Effector CD4-positive, alpha-beta T cell (primary cell): ENCODE results near the gene AP2S1.
"Not testable (repeated sequence)": the region's sequence is repeated elsewhere in the genome, so short reads cannot be mapped to it uniquely, and the experiment has no call there.

Source experiments
- DNase-seq: peaks from one replicate; pipeline ENCODE4 v3.0.0-alpha.2; 2020

The AP2S1 gene

DNA sequence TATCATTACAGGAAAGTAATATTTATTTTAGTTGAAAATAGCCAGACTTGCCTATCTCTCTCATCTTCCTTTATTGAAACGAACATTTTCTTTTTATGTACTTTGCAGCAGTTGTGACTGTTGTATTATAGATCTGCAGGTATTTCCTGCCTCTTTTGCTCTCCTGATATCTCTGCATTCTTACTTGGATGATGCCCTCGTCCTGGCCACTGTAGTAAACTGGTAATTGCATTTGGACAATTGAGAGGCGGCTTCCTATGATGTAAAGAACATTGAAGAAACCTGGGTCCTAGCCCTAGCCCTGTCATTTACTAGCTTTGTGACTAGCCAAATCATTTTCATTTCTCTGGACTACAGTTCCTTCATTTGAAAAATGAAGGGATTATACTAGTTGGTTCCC lies 16.5 kb upstream of the AP2S1 start:
- DNase-seq = no peak

DNA sequence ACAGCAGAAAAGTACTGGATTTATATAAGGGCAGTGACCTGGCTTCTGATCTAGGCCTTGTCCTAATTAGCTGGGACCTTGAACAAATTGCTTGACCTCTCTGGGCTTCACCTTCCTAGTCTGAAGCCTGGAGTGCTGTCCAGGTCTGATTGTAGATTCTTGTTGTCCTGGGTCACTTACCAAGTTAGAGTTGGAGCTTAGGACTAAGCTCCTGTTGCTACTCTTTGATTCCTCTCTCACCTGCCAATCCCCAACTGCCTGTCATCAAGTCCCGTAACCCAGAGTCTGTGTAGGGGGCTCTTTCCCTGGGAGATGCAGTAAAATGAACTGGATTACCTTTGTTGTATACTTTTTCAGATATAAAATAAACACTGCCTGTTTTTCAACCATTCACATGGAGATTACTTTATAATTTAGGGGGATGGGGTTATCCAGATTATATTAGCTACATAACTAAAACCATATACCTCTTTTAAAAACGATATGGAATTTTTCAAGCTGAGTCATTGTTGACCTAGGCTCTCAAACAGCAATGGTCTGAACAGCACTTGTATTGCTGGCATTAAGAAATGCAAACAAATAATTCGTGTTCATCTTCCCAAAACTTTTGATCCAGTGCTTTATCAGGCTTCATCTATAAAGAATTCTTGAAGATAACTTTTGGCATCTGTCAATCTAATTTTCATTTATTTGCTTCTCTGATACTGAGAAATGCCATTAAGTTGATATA lies 15.9 kb upstream of the AP2S1 start:
- DNase-seq = no peak

DNA sequence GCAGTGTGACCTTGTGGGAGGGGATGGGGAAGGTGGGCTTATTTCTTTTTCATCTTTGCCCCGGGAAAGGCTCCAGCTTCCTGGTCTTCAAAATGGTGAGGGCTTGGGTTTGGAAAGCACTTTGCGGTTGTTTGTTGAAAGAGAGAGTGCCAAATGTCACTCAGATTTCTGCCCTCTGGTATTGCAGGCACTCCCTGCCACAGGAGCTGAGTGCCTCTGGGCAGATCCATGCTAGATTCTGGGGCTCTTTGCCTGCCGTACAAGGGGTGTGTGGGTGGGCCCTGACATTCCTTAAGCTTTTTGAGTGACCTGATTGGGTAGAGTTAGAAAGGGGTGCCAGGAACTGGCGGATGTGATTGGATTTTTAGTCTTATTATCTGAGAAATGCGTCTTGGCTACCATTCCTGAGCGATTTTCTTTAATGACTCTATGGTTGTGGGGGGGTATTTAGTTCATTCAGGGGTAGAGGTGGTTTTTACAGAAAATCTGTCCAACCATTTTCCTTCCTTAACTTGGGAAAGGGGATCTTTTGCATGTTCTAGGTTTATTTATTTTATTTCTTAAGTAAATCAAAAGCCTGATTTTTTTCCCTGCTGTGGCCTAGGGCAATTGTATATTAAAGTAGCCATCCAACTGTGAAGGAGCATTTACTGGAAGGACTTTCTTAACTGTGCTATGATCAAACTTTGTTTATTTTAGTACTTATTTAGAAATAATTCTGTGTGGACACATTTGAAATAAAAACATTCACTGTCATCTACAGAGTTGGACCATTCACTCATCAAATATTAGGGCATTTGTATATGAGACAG lies 13.4 kb upstream of the AP2S1 start:
- DNase-seq = no peak

DNA sequence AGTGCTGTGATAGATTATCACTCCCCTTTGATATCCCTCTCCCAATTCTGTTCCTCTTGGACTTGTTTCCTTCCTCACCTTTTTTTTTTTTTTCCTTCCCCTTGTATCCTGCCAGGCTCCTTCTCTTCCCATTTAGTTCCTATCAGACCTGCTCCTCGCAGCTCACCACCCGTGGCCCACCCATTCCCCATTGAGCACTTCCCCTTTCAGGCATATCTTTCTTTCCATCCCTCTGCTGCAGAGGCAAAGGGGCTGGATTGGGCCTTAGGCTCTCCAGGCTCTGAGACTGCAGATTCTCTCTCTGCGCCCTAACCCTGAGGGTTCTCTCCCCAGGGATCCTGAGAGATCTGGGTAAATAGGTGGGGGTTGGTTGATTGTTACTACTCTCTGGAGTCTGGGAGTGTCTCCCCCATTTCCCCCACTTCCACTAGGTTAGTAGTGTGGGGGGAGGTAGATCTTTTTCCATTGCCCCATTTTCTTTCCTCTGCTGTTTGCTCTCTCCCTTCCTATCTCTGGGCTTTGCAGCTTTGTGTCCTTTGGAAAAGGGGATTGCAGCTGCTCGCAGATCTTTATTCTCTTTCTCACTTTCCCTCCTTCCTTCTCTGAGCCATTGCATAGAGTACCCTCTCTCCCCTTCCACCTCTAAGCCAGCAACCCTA lies 12.5 kb upstream of the AP2S1 start:
- DNase-seq = no peak

DNA sequence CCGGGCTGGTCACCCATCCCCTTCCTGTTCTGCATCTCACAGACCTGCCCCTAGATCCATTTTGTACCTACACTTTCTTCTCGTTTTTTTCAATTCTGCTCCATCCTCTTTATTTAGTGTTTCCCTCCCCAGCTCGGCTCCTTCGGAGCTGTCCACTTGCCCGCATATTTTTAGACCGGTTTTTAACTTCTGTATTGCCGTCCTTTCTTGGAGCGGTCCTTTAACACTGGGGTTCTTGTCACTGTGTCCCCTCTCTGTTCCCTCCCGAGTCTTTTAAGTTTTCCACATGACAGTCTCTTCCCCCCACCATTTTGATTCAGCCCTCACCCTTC lies 11.8 kb upstream of the AP2S1 start:
- no peak for DNase-seq

DNA sequence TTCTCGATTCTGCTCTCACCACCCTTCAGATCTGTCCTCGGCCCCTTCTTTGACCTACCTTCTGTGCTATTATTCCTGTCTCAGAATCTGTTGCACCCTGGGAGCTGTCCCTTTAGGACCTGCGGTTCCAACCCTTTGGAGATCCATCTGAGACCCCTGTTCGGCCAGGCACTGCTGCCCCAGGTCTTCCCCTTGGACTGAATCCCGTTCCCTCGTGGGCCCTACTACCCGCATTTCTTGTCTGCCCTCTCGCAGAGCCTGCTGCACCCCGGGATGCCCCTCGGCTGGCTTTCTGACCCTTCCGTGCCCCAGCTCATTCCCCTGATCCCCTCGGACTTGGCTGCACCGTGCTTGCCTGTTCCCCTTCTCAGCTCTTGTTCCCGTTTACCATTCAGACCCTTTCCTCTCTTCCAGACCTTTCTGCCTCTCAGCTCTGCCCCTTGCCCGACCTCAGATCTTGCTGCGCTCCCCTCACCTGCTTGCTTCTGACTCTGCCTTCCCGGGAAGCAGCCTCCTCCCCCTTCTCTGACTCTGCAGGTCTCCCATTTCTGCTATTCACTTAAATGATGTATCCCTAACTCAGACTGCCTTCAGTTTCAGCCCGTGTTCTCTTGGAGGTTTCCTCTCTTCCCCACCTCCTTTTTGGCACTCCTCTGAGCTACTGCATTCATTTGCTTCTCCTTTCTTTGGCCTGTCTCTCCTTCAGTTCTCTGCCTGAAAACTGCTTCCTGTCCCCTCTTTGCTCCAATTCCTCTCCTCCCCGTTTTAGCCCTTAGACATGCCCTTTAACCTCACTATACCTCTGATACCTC lies 11.3 kb upstream of the AP2S1 start:
- DNase-seq = no peak

DNA sequence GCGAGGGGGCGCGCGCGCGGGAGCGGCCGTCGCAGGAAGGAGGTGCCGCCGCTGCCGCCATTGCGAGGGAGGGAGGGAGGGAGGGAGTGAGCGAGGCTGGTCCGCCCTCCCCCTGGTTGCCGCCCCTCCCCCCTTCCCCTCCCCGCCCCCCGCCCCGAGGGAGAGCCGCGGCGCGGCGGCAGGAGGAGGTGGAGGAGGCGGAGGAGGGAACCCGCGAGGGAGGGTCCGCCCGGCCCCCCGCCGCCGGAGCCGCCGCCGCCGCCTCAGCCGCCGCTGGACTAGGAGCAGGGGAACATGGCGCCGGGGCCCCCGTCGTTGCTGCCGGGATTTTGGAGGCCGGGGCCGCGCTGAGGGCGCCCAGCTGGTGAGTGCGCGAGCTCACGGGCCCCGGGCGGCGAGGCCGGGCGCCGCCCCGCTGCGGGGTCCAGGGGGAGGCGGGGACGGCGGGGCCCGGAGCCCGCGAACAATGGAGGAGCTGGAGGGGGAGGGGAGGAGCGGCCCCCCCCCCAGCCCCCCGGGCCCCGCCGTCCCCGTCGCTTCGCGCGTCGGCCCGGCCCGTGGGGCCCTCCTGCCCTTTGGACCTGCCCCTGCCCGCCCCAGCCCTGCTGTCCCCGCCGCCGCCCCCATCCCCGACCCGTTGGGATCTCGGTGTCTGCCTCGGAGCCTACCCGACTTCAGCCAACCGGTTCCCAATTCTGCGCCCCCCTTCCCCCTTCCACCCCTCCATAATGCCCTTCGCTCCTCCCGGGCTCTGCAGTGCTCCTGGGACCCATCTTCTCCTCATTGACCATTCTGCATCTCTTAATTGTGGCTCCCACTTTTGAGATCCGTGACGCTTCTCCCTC lies 10.4 kb upstream of the AP2S1 start, which contains the start of gene ARHGAP35:
Gene ARHGAP35 (plus strand): TSS at position 152 of the 845 bp plus-strand sequence. CDS start 57,679 bp downstream, outside the sequence.
- peak; percentile 68 for DNase-seq

DNA sequence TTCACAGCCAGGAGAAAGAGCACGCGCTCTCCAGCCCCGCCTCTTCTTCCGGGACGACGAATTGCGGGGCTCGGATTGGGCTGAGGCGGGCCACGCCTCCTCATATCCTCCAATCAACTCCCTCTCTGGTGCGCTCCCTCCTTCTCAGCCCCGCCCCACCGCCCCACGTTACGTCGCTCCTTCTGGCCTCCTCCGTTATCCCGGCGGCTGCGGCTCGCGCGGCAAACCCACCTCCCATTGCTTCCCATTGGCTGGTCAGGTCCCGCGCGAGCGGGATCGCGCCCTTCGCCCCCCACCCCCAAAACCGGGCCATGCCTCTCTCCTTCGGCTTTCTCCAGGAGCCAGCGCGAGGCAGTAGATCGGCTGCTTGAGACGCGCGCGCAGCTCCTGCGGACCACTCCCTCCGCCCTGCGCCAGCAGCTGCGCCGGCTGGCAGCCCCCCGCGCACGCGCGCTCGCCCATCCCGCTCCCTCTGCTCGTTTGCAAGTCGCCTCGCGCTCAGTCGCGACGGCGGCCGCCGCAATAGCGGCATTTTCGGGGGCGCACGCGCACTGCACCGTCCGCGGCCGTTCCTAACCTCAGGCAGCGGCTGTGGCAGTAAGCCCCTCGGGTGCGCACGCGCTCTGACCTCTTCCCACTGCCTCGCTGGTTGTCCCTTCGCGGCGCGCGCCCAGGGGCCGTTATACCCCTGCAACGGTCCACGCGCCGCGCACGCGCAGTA lies 9.6 kb upstream of the AP2S1 start:
- DNase-seq = peak; percentile 89

DNA sequence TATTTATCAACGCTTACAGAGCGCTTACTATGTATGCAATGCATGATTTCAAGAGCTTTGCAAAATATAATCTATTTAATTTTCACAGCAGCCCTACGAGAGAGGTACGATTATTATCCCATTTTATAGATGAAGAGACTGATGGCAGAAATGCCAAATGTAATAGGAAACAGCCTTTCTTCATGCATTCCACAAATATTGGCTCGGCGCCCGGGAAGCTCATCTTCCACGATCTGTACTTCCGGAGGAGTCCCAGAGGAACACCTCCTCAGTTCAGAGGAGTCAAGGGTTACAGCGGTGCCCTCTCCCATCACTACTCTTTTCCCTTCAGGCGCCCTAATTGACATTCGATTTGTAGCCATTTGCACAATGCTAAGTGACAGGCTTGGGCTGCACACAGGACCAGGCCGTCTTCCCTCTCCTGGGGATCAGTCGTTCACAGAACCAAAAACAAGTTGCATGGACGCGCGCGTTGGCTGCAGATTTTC lies 9.0 kb upstream of the AP2S1 start:
- no peak for DNase-seq

DNA sequence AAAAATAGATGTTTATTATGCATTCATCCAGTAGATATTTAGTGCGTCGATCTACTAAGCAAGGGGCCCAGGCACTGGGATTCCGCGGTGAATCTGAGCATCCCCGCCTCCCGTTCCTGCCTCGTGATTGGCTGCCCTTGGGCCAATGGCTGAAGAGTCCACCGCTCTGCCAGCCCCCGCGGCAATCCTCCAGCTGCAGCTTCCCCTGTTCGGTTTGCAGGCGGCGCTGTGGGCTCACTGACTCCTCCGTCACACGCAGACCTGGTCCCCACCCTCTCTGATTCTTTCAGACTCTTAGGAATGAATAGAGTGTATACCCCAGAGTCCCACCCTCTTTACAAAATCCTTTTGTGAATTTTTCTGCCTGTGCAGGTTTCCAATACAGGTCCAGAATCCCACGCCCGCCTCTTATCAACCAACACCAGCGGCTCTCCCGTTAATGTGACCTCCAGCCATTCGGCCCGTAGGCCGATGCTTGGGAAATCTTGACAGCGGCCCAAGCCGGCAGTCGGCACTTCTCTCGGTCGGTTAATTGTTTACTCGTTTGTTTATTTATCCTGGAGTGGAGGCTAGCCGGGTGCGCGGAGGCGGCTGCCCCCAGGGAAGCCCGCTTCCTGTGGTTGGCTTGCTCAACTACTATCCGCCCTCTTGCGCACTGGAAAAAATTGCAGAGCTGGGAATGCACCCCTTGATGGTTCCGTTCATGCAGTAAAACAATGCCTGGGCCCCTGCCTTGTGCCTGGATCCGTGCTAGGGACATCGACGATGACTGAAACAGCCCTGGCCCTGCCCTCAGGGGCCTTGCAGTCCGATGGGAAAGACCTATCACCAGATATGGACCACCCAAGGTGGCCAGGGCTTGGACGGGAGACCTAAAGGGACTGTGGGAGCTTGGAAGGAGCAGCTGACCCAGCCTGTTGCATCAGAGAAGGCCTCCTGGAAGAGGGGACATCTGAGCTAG lies 5.7 kb upstream of the AP2S1 start:
- peak; percentile 89 for DNase-seq

DNA sequence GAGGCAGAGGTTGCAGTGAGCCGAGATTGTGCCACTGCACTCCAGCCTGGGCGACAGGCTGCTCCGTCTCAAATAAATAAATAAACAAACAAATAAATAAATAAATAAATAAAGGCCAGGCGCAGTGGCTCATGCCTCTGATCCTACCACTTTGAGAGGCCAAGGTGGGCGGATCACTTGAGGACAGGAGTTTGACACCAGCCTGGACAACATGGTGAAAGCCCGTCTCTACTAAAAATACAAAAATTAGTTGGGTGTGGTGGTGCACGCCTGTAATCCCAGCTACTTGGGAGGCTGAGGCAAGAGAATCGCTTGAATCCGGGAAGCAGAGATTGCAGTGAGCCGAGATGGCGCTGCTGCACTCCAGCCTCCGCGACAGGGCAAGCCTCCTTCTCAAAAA lies 4.1 kb upstream of the AP2S1 start:
- not testable (repeated sequence) for DNase-seq

DNA sequence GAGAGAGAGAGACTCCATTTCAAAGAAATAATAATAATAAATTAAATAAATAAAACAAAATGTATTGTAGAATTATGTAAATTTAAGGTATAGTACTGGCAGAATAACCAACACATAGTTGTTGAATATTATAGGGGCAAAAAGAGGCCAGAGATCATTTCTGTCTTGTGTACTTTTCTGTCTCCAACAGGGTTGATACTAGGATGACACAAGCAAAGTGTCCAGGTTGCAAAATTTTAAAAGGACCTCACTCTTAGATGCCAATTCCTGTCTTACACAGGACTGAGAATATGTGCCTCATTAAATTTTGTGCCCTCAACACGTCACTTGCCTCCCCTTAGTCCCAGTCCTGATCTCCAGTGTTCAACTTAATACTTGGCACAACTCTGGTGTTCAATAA lies 2.2 kb upstream of the AP2S1 start:
- no peak for DNase-seq

DNA sequence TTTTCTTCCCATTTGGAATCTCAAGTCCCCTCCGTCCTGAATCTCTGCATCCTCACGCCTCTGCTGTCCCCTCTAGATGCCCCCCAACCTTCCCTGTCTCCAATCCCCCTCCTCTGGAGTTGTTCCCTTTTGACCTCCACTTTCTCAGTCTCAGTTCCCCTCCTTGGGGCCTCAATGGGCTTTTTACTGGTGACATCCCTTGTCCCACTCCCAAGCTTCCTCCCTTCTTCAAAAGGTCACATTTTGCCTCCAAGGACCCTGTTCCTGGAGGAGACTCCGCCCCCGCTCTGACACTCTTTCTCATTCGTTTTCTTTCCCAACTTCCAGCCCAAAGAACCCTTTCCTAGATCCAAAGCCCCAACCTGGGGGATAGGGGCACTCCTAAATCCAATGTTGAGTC lies 1.0 kb downstream of the AP2S1 start:
- no peak for DNase-seq

DNA sequence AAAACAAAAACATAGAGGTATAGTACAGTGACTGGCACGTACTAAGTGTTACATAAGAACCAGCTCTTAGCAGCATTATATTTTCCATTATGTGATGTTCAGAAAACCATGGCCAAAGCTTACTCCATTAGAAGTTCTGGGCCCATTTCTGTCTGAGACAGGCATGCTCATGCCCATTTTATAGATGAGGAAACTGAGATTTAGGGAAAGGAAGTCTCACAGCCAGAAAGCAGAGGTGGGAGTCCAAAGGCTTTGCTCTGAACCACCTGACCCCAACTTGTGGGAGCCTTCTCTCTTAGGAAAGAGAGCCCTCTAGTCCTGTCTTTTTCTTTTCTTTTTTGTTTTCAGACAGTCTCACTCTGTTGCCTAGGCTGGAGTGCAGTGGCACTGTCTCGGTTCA lies 2.3 kb downstream of the AP2S1 start:
- no peak for DNase-seq

DNA sequence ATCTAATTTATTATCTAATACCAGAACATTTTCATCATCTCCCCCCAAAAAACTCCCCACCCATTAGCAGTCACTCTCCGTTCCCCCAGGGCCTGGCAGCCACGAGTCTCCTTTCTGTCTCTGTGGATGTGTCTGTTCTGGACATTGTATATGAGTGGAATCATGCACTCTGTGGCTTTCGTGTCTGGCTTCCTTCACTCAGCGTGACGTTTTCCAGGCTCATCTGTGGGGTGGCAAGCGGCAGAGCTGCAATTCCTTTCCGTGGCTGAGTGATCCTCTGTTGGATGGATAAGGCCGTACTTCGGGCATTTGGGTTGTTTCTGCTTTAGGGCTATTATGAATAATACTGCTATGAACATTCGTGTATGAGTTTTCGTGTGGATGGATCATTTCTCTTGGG lies 3.1 kb downstream of the AP2S1 start:
- no peak for DNase-seq

DNA sequence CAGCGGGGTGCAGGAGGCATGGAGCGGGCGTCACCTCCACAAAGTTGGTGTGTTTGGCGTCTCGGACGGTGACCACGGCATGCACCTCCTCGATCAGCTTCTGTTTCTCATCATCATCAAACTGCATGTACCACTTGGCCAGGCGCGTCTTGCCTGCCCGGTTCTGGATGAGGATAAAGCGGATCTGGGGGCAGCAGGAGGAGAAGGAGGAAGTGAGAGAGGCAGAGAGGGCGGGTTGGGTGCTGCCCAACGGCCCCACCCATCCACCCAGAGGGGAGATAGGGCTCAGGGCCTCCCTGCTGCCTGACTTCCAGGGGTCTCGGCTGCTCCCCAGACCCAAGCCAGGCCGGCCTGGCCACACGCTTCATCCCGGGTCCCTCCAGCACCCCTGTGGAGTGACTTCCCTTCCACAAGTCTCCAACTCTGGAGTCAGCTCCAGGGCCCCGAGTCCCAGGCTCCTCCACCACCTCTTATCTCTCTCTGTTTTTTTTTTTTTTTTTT lies 4.6 kb downstream of the AP2S1 start:
- no peak for DNase-seq

DNA sequence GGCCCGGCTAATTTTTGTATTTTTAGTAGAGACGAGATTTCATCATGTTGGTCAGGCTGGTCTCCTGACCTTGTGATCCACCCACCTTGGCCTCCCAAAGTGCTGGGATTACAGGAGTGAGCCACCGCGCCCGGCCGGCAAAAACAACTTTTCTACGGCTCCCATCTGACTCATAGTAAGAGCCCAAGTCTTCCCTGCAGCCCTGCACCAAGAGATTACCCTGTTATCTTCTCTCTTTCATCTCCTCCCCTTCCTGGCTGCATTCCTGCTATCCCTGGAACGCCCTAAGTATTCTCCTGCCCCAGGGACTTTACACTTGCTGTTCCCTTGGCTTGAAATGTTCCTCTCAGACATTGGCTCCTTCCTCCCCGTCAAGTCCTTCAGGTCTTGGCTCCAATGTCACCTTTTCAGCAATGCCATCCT lies 6.6 kb downstream of the AP2S1 start:
- no peak for DNase-seq

DNA sequence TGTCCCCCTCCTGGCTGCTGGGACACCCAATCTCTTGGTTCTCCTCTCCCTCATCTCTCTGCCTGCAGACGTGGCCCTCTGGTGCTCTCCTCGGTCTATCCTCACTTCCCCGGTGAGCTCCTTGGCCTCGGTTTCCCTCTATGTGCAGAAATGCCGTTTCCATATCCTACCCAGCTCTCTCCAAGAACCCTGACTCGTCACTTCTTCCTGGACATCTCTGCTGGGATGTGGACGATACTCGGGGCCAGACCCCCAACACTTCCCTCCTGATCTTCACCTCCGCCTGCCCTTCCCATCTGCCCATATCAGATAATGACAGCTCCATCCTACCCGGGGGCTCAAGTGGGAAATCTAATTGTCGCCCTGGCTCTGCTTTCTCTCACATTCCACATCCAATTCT lies 7.9 kb downstream of the AP2S1 start:
- DNase-seq = no peak

DNA sequence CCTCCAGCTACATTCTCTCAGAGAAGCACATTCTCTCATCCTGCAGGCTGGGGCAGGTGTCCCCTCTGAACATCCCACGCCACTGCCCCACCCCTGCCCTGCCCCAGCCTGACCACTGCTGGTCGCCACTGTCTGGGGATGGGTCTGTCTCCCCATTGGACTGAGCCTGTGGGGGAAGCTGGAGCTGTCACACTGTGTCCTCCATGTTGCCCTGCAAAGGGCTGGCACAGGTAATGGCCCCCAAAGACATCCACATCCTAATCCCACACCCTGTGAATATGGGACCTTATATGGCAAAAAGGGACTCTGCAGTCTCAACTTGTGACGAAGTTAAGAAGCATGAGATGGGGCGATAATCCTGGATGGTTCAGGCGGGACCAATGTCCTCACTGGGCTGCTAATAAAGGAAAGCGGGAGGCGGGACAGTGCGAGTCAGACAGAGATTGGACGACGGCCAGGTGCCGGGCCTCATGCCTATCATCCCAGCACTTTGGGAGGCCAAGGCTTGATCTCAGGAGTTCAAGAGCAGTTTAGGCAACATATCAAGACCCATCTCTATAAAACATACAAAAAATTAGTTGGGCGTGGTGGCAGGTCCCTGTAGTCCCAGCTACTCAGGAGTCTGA lies 9.1 kb downstream of the AP2S1 start:
- DNase-seq = no peak
